ENCODE measurements around the gene GGT5.
"Not testable (repeated sequence)": the region's sequence is repeated elsewhere in the genome, so short reads cannot be mapped to it uniquely, and the experiment has no call there.

The GGT5 gene

DNA sequence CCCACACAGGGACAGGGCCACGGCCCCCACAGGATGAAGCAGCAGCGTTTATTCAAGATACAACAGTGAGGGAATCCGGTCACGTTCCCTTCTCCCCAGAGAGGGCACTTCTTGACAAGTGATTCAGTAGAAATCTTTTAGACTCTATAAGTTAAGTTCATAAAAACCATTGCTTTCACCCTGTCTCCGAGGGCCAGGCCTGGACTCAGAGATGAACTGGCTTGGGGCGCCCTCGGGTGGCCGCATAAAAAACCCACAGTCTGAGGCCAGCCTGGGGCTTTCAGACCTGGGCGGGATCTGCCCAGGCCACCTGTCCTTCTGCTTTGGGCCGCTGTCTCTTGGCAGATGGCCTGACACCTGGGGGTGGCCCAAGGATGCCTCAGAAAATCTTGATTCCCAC, 14.6 kb upstream of the GGT5 start:
- DNase-seq, result peak; percentile 70

DNA sequence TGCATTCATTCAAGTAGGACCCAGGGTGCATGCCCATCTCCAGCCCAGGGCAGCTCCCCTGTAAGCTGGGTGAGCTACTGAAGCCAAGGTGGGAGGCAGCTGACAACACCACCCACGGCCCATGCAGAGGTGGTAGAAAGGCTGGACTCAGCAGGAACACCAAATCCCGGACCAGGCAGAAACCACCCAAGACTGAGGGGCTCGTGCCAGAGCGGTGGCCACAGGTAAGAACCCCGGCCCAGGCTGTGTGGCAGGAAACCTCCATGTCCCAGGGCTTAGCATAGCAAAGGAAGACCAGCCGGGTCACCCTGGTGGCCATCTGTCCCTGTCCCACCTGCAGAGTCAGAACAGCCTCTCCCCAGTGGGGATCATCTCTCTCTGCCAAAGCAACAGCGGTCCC, 11.9 kb upstream of the GGT5 start:
- DNase-seq, result not testable (repeated sequence)

DNA sequence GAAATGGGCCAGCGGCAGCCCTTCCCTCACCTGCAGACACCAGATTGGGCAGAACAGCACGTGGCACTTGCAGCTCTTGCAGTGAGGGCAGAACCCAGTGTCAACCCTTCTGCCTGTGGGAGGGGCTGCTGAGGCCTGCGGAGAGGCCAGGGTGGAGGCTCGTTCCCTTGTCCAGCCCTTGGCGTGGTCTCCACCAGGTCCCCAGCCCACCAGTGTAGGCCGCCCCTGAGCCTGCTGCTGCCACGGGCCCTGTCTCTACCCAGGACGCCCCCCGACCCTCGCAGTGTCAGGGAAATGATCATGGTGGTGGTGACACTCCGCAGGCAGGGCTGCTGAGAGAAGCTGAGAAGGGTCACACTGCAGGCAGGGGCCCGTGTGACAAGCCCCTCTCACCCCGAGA, 11.3 kb upstream of the GGT5 start:
- DNase-seq, result not testable (repeated sequence)

DNA sequence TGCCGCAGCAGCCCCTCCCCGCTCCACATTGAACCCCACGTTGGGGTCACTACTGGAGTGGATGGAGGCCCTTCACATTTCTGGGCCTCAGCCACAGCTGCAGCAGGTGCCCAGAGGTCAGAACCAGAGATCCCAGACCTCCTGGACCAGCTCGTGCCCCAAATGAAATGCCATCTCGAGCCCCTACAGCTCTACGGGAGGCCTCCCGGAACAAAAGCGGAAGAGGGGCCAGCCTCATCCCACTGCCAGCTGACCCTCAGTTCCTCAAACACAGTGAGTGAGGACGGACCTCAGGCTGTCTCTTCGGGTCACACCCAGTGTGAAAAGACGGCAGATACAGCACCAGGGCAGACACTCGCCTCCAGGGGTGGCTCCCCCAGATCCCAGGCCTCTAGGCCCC, 8.2 kb upstream of the GGT5 start:
- not testable (repeated sequence) for DNase-seq

DNA sequence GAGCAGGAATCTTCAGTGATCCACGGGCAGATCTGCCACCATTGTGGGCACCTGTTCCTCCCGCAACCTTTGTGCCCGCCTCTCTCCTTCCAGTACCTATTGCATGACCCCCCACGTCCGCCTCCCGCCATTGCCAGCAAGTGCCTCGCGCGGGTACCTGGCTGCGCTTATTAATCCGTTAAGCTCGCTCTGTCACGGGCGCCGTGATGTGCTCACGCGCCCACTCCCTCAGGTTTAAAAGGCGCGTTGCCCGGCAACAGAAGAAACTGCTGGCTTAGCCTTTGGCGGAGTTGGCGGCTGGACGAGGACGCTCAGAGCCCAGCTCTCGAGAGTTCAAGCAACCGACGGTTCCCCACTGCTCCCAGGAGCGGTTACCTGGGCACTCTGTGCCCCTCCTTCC, 6.4 kb upstream of the GGT5 start:
- DNase-seq, result not testable (repeated sequence)

DNA sequence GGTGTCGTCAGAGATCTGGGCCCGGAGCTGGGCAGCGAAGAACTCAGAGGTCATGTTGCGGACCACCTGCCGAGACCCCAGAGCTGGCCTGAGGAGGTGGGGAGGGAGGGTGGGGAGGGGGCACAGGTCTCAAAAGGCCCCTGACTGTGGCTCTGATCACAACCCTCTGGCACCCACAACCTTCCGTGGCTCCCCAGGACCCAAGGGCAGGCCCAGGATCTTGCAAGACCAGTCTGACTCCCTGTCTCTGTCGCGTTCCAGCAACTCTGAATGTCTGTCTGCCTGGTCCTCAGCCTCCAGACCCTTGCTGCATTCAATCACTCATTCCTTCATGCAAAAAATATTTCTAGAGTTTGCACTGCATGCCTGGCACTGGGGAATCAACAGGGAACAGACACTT, 4.5 kb upstream of the GGT5 start:
- not testable (repeated sequence) for DNase-seq

DNA sequence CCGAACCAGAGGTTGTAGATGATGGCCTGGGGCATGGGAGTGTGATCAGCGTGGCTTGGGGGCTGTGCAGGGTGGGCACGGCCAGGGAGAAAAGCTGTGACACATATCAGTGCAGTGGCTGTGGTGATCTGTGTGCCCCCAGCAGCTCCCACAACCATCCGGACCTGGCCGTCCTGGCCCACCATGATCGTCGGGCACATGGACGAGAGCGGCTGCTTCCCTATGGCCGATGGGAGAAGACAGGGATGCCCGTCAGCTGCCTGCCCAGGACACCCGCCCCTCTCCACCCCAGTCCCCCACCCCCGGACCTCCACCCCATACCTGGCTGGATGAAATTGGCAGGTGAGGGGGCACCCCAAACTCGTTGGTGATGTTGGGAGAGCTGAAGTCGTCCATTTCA, 3.7 kb upstream of the GGT5 start:
- DNase-seq, result not testable (repeated sequence)

DNA sequence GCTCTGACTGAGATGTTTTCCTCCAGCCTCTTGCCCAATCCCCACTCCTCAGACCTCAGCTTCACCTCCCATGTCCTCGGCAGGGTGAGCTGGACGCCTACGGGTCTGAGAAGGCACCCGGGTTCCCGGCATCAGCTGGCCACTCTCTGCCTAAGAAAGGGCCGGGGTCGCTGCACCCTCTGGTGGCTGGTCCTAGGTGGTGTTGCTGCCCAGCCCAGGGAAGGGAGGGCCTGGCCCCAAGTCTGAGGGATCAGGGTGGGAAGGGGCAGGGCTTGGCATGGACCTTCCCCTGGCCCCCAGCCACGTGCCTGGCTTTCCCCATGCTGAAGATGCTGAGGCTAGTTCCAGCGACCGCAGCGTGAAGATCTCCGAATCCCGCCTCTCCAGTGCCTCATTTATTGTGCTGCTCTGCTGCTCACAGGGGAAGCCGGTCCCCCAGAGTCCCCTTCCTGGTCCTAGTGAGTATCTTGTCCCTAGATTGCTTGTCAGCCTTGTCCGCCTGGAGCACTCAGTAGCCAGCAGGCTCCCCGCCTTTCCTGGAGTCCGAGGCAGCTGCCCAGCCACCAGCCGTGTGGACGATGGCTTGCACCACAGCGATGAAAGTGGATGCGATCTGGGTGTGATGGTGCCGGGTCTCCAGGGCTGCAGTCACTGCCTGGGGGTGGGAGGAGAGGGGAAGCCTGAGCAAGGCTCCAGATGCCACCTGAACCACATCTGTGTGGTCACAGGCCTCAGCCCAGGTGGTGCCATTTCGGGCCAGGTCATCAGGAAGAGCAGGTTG, 2.9 kb upstream of the GGT5 start:
- peak; percentile 88 for DNase-seq

DNA sequence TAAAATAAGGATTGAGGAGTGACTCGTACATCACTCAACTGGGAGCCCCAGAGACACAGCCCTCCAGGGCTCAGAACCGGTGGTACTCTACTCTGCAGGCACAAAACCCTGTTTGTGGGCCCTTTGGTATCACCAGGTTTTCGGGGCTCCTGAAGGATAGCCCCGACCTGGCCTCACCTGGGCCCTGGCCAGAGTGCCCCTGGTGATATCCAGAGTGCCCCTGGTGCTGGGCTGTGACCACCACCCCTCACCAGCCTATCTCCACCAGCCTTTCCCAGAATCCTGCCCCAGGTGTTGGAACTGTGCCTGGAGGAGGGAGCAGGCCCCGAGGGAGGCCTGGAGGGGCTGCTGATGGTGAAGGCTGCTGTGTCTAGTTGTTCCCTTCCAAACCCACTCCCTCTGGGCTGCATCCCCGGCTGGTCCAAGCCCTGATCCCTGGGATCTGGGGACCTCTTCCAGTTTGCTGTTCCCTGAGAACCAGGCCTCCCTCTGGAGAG, 2.2 kb upstream of the GGT5 start:
- DNase-seq, result no peak

DNA sequence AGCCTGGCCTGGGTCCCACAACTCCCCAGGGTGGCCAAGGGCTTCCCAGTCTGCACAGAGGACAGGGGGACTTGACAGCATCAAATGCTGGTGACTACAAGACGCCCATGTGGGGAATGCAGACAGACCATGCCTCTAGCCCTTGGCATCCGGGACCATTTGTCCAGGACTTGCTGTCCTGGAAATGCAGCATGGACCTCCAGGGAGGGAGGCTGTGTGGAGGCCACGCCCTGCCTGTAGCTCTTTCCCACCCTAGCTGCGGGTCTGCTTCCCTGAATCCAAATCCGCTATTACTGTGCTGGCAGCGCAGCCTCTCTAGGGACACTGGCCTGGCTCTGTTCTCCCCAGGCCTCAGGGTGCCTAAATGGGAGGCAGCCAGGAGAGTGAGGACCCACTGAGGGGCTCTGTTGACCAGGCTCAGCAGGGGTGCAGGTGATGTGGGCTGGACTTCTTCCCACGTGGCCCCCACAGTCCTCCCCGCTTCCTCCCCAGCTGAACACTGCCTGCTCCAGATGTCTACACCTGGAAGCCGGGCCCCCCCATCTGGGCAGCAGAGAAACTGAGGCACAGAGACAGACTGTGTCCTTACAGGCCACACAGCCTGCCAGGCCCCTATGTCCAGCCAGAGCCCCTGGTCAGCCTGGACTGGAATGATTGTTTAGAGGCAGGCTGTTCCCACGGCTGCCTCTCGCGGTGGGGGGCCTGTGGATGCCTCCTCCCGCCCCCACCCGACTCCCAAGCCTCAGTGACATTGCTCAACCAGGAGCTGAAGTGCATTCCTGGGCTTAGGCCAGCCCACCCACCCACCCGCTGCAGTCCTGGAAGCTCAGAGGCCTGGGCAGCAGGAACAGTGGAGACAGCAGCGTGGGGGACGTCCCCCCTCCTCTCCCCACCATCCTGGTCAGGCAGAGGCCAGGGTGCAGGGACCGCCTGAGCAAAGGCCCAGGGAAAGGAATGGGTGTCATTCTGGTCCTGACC, 991 bp upstream of the GGT5 start:
- DNase-seq, result peak; percentile 25

DNA sequence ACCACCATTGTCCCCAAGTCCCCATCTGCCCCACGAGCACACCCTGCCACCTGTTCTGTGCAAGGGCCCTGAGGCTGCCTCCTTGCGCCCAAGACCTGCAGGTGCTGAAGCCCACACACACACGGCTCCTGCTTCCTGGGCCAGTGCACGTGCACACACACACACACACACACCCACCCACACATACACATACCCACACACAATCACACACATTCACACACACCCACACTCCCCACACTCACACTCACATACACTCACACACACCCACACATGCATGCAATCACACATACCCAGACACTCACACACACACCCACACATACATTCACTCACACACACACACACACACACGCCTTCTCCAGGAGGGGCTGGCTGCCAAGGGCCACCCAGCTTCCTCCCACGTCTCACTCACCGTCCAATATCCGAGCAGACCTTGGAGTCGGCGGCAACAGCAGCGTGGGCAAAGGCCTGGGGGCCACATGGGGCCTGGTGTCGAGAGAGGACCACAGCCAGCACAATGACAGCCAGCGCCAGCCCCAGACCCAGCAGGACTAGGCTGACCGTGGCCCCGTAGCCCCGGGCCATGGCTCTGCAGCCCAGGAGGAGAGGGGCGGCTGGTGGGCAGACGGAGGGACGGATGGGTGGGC, 616 bp downstream of the GGT5 start:
- peak; percentile 44 for DNase-seq

DNA sequence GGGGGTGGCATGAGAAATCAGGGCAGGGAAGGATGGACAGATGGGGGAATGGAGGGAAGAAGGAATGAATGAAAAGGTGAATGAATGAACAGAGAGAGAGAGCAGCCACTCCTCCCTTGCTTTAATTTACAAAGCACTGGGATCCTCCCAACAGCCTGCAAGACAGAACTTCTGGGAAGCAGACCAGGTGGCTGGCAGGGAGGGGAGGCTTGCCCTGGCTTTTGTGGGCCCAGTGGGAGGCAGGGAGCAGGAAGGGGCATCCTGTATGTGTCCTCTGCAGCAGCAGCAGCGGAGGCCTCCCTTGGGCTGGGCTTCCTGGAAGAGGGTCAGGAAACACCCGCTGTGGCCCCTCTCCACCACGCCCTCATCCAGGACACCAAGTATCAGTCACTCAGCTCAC, 1.5 kb downstream of the GGT5 start:
- DNase-seq, result peak; percentile 4

DNA sequence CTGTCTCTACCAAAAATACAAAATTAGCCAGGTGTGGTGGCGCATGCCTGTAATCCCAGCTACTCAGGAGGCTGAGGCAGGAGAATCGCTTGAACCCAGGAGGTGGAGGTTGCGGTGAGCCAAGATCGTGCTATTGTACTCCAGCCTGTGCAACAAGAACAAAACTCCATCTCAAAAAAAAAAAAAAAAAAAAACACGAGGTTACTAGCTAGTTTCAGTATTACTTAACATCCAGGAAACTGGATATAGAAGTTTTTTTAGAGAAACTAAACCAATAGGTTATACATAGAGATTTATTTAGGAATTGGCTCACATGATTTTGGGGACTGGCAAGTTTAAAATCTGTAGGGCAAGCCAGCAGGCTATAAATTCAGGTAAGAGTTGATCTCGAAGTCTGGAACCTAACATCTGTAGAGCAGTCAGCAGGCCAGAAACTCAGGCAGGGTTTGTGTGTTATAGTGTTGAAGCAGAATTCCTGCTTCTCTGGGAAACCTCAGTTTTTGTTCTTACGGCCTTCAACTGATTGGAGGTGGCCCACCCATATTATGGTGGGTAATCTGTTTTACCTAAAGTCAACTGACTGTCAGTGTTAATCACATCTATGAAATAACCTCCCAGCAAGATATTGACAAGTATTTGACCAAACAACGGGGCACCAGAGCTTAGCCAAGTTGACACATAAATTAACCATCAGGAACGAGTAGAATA, 3.7 kb downstream of the GGT5 start:
- DNase-seq, result not testable (repeated sequence)

DNA sequence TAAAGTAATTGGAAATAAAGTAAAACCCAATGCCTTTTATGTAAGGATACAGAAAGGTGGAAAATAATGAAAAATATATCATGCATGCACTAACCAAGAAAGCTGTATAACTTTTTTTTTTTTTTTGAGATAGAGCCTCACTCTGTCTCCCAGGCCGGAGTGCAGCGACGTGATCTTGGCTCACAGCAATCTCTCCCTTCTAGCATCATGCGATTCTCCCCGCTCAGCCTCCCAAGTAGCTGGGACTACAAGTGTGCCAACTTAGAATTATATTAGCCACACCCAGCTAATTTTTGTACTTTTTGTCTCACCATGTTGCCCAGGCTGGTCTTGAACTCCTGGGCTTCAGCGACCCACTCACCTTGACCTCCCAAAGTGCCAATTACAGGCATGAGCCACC, 4.5 kb downstream of the GGT5 start:
- DNase-seq, result no peak

DNA sequence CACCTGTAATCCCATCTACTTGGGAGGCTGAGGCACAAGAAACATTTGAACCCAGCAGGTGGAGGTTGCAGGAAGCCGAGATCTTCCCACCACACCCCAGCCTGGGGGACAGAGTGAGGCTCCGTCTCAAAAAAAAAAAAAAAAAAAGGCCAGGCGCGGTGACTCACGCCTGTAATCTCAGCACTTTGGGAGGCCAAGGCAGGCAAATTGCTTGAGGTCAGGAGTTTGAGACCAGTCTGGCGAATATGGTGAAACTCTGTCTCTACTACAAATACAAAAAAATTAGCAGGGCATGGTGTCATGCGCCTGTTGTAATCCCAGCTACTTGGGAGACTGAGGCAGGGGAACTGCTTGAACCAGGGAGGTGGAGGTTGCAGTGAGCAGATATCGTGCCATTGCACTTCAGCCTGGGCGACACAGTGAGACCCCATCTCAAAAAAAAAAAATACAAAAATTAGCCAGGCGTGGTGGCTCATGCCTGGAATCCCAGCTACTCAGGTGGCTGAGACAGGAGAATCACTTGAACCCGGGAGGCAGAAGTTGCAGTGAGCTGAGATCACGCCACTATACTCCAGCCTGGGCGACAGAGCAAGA, 6.7 kb downstream of the GGT5 start:
- DNase-seq, result peak; percentile 25

DNA sequence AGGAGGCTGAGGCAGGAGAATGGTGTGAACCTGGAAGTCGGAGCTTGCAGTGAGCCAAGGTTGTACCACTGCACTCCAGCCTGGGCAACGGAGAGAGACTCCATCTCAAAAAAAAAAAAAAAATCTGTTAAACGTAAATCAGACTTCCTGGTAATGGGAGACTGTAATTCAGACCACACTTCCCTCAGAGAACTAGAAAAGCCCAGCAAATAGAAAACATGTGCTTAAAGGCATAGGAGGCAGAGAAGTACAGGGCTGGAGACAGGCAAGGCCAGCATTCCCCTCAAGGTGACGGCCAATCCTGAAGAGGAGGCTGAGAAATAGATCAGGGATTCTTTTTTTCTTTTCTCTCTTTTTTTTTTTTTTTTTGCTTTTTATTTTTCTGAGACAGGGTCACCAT, 8.2 kb downstream of the GGT5 start:
- DNase-seq, result no peak

DNA sequence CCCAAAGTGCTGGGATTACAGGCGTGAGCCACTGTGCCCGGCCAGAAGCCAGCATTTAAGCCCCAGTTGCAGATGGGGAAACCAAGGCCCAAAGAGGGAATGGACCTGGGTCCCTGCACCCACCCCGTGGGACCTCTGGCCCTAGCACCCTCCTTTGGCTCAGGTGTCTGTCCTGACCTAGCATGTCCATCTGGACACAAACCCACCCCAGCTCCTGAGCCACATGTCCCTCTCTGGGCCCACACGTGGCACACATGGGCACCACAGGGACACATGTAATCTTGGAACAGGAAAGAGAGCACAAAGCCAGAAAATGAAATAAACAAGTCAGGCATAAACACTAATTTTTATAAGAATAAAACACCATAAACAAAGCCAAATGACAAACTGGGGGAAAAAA, 9.6 kb downstream of the GGT5 start:
- DNase-seq, result no peak

DNA sequence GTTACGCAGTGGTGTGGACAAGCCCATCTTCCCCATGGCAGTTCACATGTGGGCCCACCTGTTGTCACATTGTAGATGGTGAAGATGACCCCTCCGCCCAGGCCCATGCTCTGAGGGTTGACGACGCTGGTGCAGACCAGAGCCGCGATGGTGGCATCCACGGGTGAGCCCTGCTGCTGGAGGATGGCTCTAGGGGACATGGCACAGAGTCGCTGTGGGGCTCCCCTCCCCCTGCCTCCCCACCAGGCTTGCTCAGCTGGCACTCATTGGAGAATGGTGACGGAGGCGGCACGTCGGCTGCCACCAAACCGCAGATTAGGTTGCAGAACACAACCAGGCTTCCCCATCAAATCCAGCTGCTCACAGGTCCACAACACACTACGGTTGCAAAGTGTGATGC, 11.1 kb downstream of the GGT5 start:
- DNase-seq, result no peak

DNA sequence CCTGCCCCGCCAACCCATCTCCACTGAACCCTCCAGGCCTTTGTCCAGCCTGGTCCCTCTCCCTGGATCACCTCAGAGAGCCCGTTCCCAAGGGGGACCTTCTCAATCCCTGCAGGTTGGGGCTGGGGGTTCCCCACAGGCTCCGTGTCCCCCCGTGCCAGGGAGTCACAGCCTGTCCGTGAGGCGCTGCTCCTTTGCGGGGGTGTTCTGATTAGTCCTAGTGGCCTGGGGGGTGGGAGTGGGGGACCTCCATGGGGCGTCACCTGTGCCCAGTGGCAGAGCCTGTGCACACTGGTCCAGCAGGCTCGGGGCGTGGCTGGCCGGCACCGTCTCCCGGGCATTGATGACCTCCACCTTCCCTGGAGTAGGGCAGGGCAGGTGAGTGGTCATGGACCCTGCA, 11.6 kb downstream of the GGT5 start:
- DNase-seq, result no peak

DNA sequence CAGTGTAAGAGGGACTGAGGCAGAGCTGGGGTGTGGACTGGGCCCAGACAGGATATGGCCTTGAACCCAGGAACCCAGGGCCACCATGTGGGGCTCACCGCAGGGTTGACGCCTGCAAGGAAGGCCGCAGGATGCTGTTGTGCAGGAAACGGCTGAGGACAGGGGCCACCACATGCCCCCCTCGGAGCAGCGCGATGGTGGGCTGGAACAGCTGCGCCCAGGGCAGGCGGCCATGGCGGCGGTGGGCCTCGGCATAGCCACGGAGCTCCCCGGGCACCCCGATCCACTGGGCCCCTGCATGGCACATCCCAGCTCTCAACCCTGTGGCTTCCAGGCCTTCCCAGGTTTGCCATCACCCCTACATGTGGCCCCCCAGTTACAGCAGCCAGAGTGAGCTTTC, 12.2 kb downstream of the GGT5 start:
- DNase-seq, result no peak

DNA sequence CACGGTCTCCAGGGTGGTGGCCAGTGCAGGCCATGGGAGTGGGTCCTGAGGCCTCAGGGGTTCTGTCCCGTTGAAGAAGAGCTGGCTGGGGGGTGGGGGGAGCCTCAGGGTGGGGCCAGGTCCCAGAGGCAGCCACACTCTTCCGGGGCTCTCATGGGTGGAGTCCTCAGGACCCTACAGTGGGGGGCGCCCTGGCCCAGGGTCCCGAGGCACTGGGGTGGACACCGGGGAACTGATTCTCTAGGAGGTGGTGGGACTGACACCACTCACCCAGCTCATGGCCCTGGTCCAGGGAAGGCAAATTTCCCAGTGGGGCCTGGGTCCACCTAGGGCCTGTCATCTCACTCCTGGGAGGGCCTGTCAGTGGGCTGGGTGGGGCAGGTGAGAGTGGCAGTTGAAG, 12.8 kb downstream of the GGT5 start:
- no peak for DNase-seq

DNA sequence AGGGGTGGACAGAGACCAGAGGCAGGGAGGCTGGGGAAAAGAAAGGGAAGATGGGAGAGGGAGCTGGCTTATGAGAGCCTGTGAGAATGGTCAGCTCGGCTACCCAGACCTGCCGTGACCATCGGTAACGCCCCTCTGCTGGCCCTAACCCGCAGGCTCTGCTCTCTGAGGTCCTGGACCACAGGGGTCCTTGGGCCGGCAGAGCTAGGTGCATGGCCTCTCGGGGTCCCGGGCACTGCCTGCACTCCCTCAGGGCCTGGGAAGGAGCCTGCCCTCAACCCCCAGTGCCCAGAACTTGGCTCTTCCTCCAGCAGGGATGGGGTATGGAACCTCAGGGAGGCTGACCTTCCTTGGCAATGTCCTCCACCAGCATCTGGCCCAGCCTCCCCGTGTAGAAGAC, 13.2 kb downstream of the GGT5 start:
- DNase-seq, result no peak

Data from HCEC 1CT (cell line).